Bronchial epithelial cell (primary cell): ENCODE data around the gene ASXL2. TPM values are rescaled to one million over a fixed set of nuclear protein-coding genes. Genes with fewer than 3 reads are reported as not detected.

Source experiments
- DNase-seq: peaks from one replicate; pipeline ENCODE4 v3.0.0-alpha.2; 2010; ENCODE audit warnings: low read depth
- FAIRE-seq: peaks from 2 replicates; lab custom pipeline; 2011; peaks lifted over from hg19 to GRCh38; lab: Jason Lieb, UNC
- H3K27me3 ChIP-seq: 2 replicates; pipeline ENCODE4 v1.5.1; 2011; ENCODE audit warnings: low read length; ENCODE audit not compliant: control insufficient read depth, insufficient read depth
- H3K36me3 ChIP-seq: 2 replicates; pipeline ENCODE4 v1.5.1; 2011; ENCODE audit warnings: low read length; ENCODE audit not compliant: control insufficient read depth, insufficient read depth
- H3K4me3 ChIP-seq: 2 replicates; pipeline ENCODE4 v1.5.1; 2011; ENCODE audit warnings: mild to moderate bottlenecking, low read depth, low read length, control low read depth
- total RNA-seq: library from RNA; depleted of rRNA; stranded (reverse); fragments of >200 nt; gene quantifications from 2 replicates; pipeline ENCODE4 v1.2.1, GENCODE V29; 2014
- TF ChIP-seq, protein P1 (sequence below): IDR thresholded peaks from 2 replicates; pipeline ENCODE4 v1.5.1; 2011; ENCODE audit warnings: mild to moderate bottlenecking, moderate library complexity, low read length, control low read depth, inconsistent platforms; ENCODE audit not compliant: insufficient read depth, severe bottlenecking

Gene ASXL2
- total RNA-seq, 1 donor from 2014 or later: 4.2 TPM

GRCh38 chr2:25684577-25685473 is 193.5 kb downstream of the ASXL2 start:
- Histone ChIP-seq H3K27me3 (no peaks in the 10 kb centered on the region), H3K4me3 (no peak overlapping the region), H3K36me3 (no peaks in the 10 kb centered on the region)
- TF ChIP-seq, protein P1, sequence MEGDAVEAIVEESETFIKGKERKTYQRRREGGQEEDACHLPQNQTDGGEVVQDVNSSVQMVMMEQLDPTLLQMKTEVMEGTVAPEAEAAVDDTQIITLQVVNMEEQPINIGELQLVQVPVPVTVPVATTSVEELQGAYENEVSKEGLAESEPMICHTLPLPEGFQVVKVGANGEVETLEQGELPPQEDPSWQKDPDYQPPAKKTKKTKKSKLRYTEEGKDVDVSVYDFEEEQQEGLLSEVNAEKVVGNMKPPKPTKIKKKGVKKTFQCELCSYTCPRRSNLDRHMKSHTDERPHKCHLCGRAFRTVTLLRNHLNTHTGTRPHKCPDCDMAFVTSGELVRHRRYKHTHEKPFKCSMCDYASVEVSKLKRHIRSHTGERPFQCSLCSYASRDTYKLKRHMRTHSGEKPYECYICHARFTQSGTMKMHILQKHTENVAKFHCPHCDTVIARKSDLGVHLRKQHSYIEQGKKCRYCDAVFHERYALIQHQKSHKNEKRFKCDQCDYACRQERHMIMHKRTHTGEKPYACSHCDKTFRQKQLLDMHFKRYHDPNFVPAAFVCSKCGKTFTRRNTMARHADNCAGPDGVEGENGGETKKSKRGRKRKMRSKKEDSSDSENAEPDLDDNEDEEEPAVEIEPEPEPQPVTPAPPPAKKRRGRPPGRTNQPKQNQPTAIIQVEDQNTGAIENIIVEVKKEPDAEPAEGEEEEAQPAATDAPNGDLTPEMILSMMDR: no peak
- FAIRE-seq (no peak), DNase-seq (no peak)

Other genes starting within 250 kb of the ASXL2 start
- gene DTNB, start 204.9 kb downstream of the ASXL2 start, total RNA-seq: 8.4 and 11.6 TPM in 2 replicates
- gene KIF3C, start 104.0 kb upstream of the ASXL2 start, total RNA-seq: 1.6 and 2.4 TPM in 2 replicates
- 308 and 654 TPM in 2 replicates for gene RAB10, start 155.6 kb upstream of the ASXL2 start, total RNA-seq